ENCODE results near the gene PDIA6.
A peak's percentile ranks its signal among the peaks of the same experiment; 100 is the strongest.

The PDIA6 gene

GRCh38 chr2:10764096-10764785 lies 48.3 kb downstream of the PDIA6 start:
- FAIRE-seq (no peak), DNase-seq (ENCODE audit: insufficient read length, low spot score) (no peak)
- TF ChIP-seq POLR2A (IDR thresholded peaks at IDR 0.05; ENCODE audit: low read depth, low read length) = no peak

DNA sequence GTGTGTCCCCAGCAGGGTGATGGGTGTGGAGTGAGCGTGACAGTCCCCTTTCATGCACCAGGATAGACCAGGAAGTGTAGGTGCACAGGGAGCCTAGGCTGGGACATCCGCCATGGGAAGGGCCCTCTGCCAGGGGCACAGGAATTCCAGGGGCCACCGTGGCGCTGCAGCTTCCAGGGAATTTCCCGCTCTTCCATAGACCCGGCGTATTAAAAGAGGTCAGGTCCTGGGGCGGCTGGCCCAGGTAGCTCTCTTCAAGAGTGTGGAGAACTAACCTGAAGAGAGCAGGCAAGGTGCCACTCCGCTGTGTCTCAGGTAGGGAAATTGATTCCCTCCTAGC lies 49.2 kb downstream of the PDIA6 start:
- FAIRE-seq (no peak), DNase-seq (ENCODE audit: insufficient read length, low spot score) (no peak)
- no peak for TF ChIP-seq POLR2A (IDR thresholded peaks at IDR 0.05; ENCODE audit: low read depth, low read length)

GRCh38 chr2:10762651-10763460 lies 49.7 kb downstream of the PDIA6 start:
- TF ChIP-seq POLR2A (IDR thresholded peaks at IDR 0.05; ENCODE audit: low read depth, low read length) = no peak
- FAIRE-seq (no peak), DNase-seq (ENCODE audit: insufficient read length, low spot score) (peak; percentile 54)

DNA sequence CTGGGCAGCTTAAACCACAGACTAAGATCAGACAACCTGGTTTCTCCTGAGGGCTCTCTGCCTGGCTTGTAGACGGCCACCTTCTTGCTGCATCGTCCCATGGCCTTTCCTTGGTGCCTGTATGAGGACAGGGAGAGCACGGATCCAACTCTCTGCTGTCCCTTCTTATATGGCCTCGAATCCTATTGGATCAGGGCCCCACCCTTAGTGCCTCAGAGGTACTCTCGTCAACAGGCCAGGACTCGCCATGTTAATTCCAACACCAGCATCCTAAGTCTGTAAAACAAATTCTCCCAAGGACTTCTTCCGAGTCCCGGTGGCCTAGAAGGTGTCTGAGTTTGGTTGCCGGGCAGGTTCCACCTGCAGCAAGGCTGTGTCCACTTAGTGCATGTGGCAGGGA lies 51.0 kb downstream of the PDIA6 start:
- DNase-seq (ENCODE audit: insufficient read length, low spot score) (no peak), FAIRE-seq (no peak)
- TF ChIP-seq POLR2A (IDR thresholded peaks at IDR 0.05; ENCODE audit: low read depth, low read length) = no peak

DNA sequence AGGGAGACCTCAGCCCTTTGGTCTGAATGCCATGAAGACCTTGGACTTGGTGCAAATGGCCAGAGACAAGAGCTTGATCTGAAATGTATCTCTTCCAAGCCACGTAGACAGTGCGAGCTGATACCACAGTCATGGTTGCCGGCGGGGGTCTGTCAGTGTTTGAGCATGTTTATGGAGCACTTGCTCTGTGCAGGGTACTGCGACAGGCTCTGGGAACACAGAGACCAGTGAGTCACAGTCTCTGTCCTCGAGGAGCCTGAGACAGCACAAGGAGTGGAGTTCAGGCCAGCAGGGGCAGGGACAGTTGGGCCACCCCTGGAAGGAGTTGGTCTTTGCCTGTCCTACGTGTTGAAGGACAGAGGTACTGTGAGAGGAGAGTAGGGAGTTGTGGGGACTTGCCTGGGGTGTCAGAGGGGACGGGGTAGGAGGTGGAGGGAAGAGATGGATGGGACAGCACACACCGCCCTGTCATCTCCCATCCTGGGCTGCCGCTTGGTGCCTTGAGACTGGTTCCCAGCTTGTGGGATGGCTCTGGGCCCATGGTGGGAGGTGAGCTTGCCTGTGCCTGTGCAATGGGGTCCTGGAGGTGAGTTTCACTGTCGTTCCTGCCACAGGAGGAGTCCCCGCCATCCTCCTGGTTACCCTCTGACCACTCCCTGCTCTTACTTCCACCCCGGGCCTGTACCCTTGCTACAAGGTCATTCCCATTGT lies 51.6 kb downstream of the PDIA6 start:
- no peak for DNase-seq (ENCODE audit: insufficient read length, low spot score)
- no peak for FAIRE-seq
- no peak for TF ChIP-seq POLR2A (IDR thresholded peaks at IDR 0.05; ENCODE audit: low read depth, low read length)

DNA sequence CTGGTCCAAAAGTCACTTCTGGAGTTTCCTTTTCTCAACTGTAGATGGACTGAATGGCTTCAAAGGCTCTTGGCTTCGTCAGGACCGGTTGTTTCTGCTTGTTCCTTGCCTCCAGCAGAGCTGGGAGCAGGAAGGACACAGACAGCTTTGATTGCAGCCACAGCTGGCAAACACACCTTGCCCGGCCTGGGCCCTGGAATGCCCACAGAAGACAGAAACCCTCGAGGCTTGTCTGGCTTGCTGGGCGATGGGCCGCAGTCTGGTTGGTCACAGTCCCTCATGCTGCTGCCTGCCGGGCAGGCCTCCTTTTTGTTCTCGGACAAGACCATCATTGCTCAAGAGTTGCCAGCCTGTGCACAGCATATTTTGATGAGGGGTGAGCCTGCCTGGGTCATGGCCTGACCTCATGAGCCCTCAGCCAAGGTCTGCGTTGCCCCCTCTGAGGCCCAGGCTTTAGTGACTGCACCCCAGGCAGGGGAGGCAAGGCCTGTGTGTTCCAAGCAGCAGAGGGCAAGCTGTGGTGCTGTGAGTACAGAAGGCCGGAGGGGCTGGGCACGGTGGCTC lies 53.4 kb downstream of the PDIA6 start:
- TF ChIP-seq POLR2A (IDR thresholded peaks at IDR 0.05; ENCODE audit: low read depth, low read length) = no peak
- FAIRE-seq (no peak), DNase-seq (ENCODE audit: insufficient read length, low spot score) (no peak)

- DNase-seq (ENCODE audit: insufficient read length, low spot score) (no peak), FAIRE-seq (no peak)
- no peak for TF ChIP-seq POLR2A (IDR thresholded peaks at IDR 0.05; ENCODE audit: low read depth, low read length)
Measured at GRCh38 chr2:10757814-10758286, 54.7 kb downstream of the PDIA6 start.

- no peak for TF ChIP-seq POLR2A (IDR thresholded peaks at IDR 0.05; ENCODE audit: low read depth, low read length)
- DNase-seq (ENCODE audit: insufficient read length, low spot score) (no peak), FAIRE-seq (no peak)
Measured at GRCh38 chr2:10755621-10756020, 57.0 kb downstream of the PDIA6 start.

GRCh38 chr2:10753876-10754275 lies 58.7 kb downstream of the PDIA6 start:
- DNase-seq (ENCODE audit: insufficient read length, low spot score) = no peak
- no peak for TF ChIP-seq POLR2A (IDR thresholded peaks at IDR 0.05; ENCODE audit: low read depth, low read length)
- FAIRE-seq = no peak

GRCh38 chr2:10753156-10753555 lies 59.4 kb downstream of the PDIA6 start:
- DNase-seq (ENCODE audit: insufficient read length, low spot score) = no peak
- no peak for FAIRE-seq
- TF ChIP-seq POLR2A (IDR thresholded peaks at IDR 0.05; ENCODE audit: low read depth, low read length) = no peak

- FAIRE-seq = no peak
- DNase-seq (ENCODE audit: insufficient read length, low spot score) = no peak
- no peak for TF ChIP-seq POLR2A (IDR thresholded peaks at IDR 0.05; ENCODE audit: low read depth, low read length)
Measured at GRCh38 chr2:10752236-10752635, 60.3 kb downstream of the PDIA6 start.

DNA sequence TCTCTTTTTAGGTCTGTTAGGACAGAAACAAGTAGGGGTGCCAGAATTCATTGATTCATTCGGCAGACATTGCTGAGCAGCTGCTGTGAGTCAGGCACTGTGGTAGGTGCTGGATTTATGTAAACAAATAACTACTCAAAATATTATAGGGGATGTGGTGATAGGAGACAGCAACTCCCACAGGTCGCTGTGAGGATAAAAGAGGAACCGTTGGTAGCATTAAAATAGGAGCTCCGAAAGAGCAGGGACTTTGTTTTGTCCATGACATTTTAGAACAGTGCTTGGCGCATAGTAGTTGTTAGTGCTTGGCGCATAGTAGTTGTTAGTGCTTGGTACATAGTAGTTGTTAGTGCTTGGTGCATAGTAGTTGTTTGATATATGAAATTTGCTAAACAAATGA lies 62.0 kb downstream of the PDIA6 start:
- no peak for TF ChIP-seq POLR2A (IDR thresholded peaks at IDR 0.05; ENCODE audit: low read depth, low read length)

GRCh38 chr2:10742666-10743065 lies 69.9 kb downstream of the PDIA6 start:
- DNase-seq (ENCODE audit: insufficient read length, low spot score) = no peak
- FAIRE-seq = no peak
- no peak for TF ChIP-seq POLR2A (IDR thresholded peaks at IDR 0.05; ENCODE audit: low read depth, low read length)

More for the DNA sequence above, 62.0 kb downstream of the PDIA6 start:
- DNase-seq (ENCODE audit: insufficient read length, low spot score) (no peak), FAIRE-seq (no peak)

GRCh38 chr2:10741139-10741538 lies 71.4 kb downstream of the PDIA6 start:
- no peak for TF ChIP-seq POLR2A (IDR thresholded peaks at IDR 0.05; ENCODE audit: low read depth, low read length)

More at GRCh38 chr2:10741139-10741538, 71.4 kb downstream of the PDIA6 start:
- no peak for DNase-seq (ENCODE audit: insufficient read length, low spot score)
- no peak for FAIRE-seq

Measured in H54 (cell line).